ENCODE results near the gene PDE6B.

Gene PDE6B

GRCh38 chr4:675036-675882 lies 49.9 kb downstream of the PDE6B start:
- FAIRE-seq, result no peak

- FAIRE-seq, result no peak
Observed at GRCh38 chr4:675980-676870, 50.9 kb downstream of the PDE6B start.

GRCh38 chr4:676871-677235 lies 51.5 kb downstream of the PDE6B start:
- FAIRE-seq, result no peak

- no peak for FAIRE-seq
Observed at GRCh38 chr4:677431-678293, 52.3 kb downstream of the PDE6B start.

GRCh38 chr4:678331-679103 lies 53.1 kb downstream of the PDE6B start:
- FAIRE-seq, result no peak

GRCh38 chr4:679104-679481 lies 53.7 kb downstream of the PDE6B start:
- FAIRE-seq, result no peak

- no peak for FAIRE-seq
Observed at GRCh38 chr4:679629-680028, 54.3 kb downstream of the PDE6B start.

GRCh38 chr4:680091-680490 lies 54.7 kb downstream of the PDE6B start:
- no peak for FAIRE-seq

GRCh38 chr4:680551-680927 lies 55.2 kb downstream of the PDE6B start:
- FAIRE-seq, result no peak

GRCh38 chr4:680928-681645 lies 55.7 kb downstream of the PDE6B start:
- FAIRE-seq, result no peak

GRCh38 chr4:681736-682451 lies 56.5 kb downstream of the PDE6B start:
- no peak for FAIRE-seq

- FAIRE-seq, result no peak
Observed at GRCh38 chr4:682490-683172, 57.3 kb downstream of the PDE6B start.

- FAIRE-seq, result no peak
Observed at GRCh38 chr4:683247-683897, 58.0 kb downstream of the PDE6B start.

GRCh38 chr4:683982-684622 lies 58.7 kb downstream of the PDE6B start:
- FAIRE-seq, result no peak

- no peak for FAIRE-seq
Observed at GRCh38 chr4:684623-685327, 59.4 kb downstream of the PDE6B start.

- FAIRE-seq, result no peak
Observed at GRCh38 chr4:685679-686412, 60.5 kb downstream of the PDE6B start.

- FAIRE-seq, result no peak
Observed at GRCh38 chr4:686413-687040, 61.2 kb downstream of the PDE6B start.

Measured in G401.6 (cell line).